AG10803 (cell line): ENCODE results near the gene SYT12.

Experiments used
- DNase-seq: peaks from one replicate; pipeline ENCODE4 v3.0.0; 2010; ENCODE audit warnings: low read depth
- H3K4me3 ChIP-seq: 2 replicates; pipeline ENCODE4 v1.5.1; 2011; ENCODE audit warnings: mild to moderate bottlenecking, low read length, control low read depth
- CTCF ChIP-seq: conservative IDR thresholded peaks from 2 replicates; pipeline ENCODE4 v1.5.1; 2011; ENCODE audit warnings: mild to moderate bottlenecking, low read length, control low read depth, inconsistent platforms

SYT12 gene

GRCh38 chr11:67066333-67066709 is 43.4 kb downstream of the SYT12 start:
- DNase-seq, result no peak
- TF ChIP-seq CTCF, result no peak
- H3K4me3 ChIP-seq, result no peak overlapping the region

- peak; percentile 73 for TF ChIP-seq CTCF
- peak; percentile 56 for DNase-seq
- H3K4me3 ChIP-seq, result no peak overlapping the region
Measured at GRCh38 chr11:67071420-67072284, 48.7 kb downstream of the SYT12 start.

- no peak overlapping the region for H3K4me3 ChIP-seq
- TF ChIP-seq CTCF, result no peak
- no peak for DNase-seq
Measured at GRCh38 chr11:67072295-67072694, 49.4 kb downstream of the SYT12 start.

- DNase-seq, result no peak
- no peak for TF ChIP-seq CTCF
- H3K4me3 ChIP-seq, result no peak overlapping the region
Measured at GRCh38 chr11:67073908-67074307, 51.0 kb downstream of the SYT12 start.

- DNase-seq, result no peak
- no peak for TF ChIP-seq CTCF
- no peak overlapping the region for H3K4me3 ChIP-seq
Measured at GRCh38 chr11:67076202-67076601, 53.3 kb downstream of the SYT12 start.

GRCh38 chr11:67079065-67079705 is 56.3 kb downstream of the SYT12 start:
- no peak overlapping the region for H3K4me3 ChIP-seq
- TF ChIP-seq CTCF, result no peak
- DNase-seq, result no peak
